GM19023 (cell line): ENCODE results near the gene NODAL.

Source experiments
- ATAC-seq: cut with Tn5 transposase; IDR thresholded peaks from one replicate; pipeline ENCODE4 v1.9.1; 2021; ENCODE audit warnings: mild to moderate bottlenecking, moderate library complexity; ENCODE audit not compliant: unreplicated experiment

The NODAL gene

DNA sequence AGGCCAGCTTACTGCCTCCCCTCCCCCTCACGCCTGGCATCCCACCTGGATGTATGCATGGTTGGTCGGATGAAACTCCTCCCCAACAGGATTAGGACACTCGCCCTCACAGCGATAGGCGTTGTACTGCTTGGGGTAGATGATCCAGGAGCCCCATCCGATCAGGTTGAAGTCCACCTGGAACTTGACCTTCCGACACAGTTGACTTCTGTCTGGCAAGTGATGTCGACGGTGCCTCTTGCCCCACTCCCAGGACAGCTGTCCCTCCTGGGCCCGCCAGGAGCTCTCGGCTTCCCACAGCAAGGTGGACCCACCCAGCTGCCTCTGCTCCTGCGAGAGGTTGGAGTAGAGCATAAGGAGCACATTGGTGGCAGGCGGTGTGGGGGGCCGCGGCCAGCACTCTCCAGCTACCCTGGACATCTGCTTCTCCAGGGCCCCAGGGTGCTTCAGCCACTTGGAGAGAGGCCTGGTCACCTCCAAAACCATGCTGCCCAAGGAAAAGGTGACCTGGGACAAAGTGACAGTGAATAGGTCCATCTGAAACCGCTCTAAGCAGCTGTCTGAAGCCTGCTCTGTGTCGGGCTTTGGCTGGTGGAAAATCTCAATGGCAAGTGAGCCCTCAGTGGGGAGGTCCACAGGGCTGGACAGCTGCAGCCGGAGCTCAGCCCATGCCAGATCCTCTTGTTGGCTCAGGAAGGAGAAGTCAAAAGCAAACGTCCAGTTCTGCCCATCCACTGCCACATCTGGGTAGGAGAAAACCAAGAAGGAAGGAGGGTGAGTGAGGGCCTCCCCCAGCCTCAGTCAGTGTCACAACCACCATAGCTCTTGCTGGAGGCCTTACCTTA lies 6.0 kb downstream of the NODAL start:
- ATAC-seq, result no peak

DNA sequence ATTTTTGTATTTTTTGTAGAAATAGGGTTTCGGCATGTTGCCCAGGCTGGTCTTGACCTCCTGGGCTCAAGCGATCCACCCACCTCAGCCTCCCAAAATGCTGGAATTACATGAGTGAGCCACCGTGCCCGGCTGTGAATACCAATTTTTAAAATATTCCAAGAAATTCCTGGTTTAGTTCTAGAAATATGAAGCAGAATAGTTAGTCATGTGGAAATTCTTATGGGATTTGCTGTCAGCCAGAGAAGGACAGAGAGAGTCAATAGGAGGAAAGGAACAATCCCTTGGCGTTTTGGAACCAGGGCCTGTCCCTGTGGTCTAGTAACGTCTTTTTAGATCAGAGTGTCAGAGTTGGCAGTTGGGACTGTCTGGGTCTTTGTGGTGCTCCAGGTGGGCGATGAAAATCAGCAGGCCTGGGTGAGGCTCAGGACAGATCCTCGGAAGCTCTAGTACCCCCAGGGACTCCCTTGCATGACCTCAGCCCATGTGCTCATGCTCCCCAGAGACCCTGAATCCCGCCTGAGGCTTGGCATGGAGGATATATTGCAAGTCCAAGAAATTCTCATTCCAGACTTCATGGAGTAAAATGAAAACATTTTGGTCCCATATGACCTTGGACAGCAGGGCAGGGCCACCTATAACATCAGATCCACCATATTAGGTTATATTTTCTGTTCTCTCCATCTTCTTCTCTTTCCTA lies 7.8 kb downstream of the NODAL start:
- no peak for ATAC-seq

DNA sequence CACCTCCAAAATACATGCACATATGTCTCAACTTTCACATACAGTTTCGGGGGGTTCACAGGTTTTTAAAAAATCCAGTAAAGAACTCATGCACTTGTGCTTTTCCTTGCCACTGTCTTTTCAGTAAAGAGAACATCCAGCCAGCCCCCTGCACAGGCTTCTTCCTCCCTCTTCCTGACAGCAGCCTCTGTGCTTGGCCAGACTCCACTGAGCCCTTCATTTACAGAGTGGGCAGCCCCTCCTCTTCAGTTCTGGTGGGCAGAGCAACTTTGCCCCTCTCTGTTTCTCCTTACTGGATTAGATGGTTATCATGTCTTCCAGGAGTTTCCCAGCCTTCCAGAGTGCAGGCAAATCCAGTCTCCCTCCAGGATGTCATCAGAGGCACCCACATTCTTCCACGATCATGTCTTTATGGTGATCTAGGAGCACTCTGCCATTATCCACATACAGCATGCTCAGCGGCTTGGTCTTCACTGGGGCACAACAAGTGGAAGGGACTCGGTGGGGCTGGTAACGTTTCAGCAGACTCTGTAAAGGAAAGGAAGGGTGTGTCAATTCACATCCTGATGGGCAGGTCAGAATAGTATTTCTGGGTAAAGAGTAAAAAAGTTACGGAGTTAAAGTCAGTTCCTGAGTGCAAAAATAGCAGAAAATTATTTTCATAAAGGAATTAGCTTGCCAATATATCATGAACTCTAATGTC lies 8.8 kb downstream of the NODAL start:
- no peak for ATAC-seq

DNA sequence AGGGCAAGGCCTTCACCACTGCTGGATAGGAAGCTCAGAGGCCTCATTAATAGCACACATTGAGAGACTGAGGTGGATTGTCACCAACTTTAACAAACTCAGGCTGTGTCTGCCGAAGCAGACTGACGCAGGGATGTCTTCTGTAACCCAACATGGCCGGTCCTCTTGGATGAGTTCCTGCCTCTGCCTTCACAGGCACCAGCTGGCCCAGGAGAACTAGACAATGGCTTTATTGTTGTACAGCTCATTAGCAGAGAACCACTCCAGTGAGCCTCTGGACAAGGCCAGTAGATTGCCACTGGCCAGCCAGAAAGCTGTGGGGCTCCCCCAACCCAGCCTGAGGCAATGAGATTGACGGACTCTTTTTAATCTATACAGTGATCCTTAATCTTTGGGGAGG lies 9.4 kb downstream of the NODAL start:
- no peak for ATAC-seq

DNA sequence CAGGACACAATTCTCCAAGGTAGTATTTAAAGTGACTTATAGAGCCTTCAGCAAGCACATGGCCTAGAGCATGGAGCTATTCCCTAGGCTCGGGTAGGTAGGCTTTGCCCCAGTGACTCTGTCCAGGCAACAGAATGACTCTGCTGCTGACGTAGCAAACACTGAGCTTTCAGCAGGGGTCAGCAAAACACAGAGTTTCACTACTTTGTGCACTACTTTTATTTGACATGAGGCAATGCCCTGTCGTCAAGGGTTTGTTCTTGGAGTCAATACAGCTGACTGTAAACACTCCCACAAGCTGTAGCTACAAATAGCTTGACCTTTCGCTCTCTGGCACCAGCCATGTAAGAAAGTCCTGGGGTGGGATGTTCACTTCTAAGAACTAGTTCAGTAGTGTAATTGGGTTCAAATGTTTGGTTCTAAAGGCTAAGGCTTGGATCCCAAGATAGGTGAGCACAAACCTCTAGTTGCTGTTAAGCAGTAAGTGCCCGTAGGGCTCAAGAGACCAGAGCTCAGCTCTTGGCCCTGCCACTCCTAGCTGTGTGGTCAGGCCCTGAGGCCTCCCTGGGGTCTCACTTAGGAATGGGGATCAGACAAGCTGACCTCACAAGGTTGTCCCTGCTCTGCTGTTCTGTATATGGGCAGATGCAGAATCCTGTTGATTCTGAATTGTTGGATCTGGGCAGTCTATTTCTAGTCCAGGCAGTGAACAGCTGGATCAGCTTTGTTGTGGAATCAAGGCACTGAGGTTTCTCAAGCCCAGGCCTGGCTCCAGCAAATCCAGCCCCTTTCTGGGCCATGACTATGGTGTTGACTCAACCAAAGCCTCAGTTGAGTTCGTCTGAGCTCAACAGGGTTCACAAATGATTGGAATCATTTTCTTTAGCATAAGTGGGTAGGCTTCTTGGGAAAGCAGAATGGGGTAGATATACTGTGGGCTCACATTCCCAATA lies 10.7 kb downstream of the NODAL start:
- ATAC-seq, result no peak

DNA sequence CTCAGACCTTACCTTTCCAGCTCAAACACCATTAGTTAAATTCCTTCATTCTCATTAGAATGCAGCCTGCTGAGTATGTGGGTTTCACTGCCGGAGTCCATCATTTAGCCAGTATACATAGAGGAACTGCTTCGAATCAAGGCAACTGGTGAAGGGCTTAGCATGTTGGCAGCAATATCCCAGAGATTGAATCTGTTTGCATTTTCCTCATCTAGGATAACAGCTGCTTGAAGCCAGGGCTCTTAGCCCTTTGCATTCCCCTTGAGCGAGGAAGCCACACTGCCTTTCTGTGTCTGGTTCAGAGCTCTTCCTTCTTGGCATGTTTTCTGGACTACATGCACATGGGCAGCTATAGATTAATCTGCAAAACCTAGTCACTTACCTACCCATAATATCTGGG lies 14.7 kb downstream of the NODAL start:
- ATAC-seq, result no peak

DNA sequence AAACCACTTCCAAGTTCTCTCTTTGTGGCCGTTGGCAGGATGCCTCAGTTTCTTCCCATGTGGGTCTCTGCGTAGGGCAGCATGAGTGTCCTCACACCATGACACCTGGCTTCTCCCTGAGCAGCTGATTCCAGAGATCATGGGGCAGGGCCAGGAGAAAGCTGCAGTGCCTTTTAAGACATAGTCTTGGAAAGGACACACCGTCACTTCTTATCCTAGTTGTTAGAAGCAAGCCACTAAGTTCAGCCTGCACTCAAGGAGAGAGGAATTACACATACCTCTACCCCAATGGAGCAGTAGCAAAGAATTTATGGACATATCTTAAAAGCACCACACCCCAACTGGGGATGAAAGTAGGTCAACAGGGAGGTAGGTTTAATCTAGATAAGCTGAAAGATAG lies 16.4 kb downstream of the NODAL start:
- ATAC-seq, result no peak

DNA sequence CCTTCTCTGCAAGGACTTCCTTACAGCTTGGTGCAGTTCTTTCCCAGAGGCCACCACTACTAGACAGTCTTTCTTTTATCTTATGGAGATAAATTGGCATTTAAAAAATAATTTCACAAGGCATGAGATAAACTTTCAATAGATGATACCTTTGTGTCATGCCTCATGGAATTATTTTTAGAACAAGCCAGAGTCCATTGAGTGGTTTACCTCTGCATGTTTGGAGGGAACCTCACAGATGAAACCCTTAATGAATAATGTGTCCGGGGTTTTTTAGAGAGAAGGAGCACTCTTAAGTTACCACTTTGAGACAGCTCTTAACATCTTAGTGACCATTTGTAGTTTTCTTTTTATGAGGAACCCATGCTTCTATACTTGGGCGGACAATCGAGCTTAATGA lies 17.2 kb downstream of the NODAL start:
- no peak for ATAC-seq

DNA sequence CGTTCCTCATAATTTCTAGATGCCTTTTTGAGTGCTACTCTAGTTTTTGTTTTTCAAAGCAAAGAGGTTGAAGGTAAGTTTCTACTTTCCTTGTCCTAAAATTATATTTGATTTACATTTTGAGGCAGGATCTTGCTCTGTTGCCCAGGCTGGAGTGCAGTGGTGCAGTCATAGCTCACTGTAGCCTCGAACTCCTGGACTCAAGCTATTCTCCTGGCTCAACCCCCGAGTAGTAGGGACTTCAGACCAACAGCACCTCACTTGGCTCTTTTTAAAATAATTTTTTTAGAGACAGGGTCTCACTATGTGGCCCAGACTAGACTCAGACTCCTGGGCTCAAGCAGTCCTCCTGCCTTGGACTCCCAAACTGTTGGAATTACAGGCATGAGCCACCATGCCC lies 22.8 kb downstream of the NODAL start:
- no peak for ATAC-seq

DNA sequence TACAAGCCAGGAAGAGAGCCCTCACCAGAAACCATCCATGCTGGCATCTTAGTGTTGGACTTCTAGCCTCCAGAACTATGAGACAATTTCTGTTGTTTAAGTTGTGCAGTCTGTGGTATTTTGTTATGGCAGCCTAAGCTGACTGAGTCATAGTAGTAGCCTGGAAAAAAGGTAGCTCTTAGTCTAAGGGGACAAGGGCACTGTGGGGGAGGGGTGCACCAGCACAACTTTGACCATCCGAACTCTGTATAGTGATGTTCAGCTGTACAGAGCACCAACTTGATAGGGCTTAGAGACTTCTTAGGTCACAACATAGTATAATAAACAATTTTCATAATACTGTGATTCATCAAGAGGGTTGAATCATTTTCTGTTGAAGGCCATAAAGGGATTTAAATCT lies 23.3 kb downstream of the NODAL start:
- ATAC-seq, result no peak

DNA sequence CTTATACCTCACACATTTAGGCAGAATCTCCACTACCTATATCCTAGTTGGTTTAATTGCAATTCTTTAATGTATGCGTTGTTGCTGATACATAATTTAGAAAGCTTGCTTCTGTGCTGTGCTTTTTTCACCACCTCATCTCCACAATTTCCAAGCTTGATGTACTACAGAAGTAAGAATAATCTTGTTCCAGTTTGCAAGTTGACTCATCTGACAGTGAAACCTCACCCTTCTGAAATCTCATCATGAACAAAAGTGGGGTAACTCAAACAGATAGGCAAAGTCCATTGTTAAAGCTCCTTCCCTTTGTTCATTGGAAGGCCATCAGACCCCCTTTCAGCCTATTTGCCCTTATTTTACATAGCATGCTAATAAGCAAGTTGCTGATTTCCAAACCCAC lies 23.9 kb downstream of the NODAL start:
- no peak for ATAC-seq

DNA sequence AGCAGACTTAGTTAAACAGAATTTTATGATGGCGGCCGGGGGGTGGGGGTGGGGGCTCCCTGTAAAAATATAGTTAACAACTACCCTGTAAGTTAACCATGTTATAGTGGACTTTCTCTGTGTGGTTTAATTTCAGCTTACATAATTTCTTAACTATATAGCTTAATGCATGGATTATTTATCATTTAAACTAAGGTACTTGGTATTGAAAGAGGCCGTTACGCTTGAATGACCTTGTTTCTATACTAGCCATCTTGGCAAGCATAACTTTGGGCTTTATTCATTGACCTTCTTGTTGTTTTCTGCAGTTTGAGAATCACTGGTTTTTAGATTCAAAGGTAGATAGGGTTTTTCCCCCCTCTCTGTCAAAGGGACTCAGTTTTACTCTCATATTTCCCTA lies 29.1 kb downstream of the NODAL start:
- ATAC-seq, result no peak

DNA sequence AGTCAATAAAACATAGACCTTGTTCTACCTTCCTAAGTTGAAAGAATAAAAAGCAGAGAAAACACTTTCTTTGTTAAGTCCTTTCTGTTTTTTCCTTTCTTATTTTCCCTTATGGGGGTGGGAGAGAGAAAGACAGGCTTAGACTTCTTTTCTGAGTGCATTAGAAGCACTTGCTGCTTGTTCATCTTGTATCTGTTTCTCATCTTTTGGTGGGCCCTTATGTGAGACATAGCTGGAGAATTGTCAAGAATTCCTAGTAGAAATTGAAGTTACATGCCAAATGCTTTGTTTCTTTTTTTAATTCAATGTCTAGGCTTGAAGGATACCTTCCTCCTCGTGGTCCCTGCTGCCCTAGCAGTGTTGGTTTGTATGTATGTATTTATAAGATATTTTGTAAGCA lies 30.9 kb downstream of the NODAL start:
- no peak for ATAC-seq

DNA sequence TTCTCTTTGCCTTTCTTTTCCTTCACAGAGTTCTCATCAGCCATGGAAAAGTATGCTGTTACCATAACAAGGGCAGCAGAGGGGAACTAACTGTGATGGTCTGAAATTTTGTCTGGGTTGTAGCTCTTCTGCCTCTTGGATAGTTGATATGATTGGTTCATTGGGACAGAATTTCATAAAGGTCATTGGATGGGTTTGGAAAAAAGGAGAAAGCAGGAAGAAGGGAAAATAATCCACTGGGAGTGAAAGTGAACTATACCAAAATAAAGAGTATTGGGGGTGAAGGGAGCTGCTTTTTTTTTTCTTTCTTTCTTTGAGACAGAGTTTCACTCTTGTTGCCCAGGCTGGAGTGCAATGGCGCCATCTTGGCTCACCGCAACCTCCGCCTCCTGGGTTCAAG lies 31.7 kb downstream of the NODAL start:
- no peak for ATAC-seq

DNA sequence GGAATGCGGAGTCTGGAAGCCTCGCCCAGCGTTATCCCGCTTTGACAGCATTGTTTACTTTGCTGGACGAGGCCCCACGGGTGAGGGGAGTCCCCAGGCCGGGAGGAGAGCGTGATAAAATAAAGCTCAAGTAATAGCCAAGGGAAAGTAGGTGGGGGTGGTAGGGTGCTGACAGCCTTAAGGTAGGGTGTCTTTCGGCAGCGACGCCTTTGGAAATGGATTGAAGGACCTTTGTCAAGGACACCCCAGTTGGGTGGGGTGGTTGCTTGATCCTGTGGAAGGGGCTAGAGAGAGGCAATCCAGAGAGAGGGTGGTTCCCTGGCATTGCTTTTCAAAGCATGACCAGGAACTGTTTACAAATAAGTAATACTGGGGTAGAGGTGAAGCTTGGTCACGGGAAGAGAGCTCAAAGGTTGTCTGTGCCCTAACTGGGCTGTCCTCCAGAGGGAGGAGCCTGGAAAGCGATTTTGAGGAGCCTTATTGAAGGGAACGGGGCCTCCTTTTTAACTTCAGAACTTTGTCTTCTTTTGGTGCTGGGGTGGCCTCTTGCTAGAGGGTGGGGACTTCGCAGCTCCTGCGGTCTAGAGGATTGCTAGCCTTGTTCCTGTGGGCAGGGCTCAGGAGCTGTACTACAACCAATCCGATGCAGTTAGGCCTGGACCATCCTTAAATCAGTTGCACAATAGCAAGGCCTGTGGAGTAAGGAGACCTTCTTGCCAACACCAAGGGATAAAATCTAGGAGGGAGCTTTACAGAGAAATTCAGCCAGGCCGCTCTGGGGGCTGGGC lies 36.2 kb downstream of the NODAL start:
- no peak for ATAC-seq

DNA sequence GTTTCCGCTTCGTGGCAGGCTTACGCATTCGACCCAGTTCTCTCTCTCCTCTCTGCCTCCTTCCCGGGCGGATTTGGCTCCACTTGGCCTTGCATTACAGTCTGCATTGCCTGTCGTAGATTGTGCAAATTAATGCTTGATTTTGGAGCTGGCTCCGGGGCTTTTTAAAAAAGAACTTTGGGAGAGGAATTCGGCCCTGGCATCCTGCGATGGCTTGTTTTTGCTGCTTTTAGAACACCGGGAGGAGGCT lies 36.8 kb downstream of the NODAL start:
- ATAC-seq, result no peak

DNA sequence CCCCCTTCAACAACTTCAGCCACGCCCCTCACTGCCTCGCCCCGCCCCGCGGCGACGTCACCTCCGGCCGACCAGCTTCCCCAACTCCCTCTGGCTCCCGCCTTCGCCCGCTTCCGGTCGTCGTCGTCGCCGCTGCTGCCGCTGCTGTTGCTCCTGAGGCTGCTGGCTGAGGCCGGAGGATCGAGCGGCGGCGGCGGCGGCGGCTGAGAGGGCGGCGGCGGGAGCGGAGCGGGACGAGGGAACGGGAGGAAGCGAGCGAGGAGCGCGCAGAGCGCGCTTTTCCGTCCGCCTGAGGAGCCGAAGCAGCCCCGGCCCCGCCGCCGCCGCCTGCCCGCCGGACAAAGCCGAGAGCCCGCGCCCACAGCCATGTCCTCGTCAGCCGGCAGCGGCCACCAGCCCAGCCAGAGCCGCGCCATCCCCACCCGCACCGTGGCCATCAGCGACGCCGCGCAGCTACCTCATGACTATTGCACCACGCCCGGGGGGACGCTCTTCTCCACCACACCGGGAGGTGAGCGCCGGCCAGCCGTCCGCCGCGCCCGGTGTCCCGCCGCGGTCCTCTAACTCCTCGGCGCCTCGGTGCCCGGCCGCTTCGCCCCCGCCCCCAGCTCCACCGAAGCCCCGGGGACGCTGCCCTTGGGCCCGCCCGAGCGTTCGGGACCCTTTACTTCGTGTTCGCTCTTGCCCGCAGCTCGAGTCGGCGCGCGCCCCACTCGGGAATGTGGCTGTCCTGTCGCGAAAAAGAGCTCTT lies 37.3 kb downstream of the NODAL start, which contains the start of gene EIF4EBP2:
TSS of gene EIF4EBP2 (plus strand) at position 110 of the 751 bp plus-strand sequence. CDS start at position 367, 257 bp downstream.
- ATAC-seq, result peak; percentile 85

DNA sequence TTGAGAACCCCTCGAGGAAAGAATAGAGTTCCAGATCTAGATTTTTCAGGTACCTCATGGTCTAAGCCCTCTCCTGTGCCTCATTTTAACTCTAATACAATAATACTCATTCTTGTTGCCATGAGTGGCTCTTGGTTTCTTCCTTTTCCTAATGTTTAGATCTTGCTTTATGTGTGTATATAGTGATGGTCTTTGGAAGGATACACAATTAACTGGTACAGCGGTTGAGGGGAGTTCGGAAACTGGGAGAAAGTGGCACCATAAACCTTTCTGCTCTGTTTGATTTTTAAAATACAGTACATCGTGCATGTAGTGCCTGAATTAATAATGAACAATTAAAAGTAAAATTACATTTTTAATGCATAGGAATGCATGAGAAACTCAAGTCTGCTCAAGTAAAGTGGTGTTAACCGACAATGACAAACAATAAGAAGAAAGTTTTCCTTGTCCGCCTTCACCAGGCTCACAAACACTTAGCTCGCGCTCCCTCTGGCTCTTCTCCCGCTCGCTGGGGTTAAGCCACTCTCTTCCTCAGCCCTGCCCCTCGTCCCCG lies 37.9 kb downstream of the NODAL start:
- no peak for ATAC-seq

DNA sequence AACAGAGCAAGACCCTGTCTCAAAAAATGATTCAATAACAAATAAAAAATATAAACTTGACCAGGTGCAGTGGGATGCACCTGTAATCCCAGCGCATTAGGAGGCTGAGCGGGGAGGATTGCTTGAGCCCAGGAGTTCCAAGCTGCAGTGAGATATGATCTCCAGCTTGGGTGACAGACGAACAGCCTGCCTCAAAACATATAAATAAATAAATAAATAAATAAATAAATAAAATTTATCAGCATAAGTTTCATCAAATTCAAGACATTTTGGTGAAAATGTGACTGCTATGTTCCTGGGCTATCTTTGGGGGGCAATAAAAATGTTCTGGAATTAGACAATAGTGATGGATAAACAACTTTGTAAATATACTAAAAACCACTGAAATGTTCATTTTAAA lies 42.3 kb downstream of the NODAL start:
- no peak for ATAC-seq
